GM23248 (cell line): ENCODE measurements around the gene ZNF277. TPM values are rescaled to one million over a fixed set of nuclear protein-coding genes. Genes with fewer than 3 reads are reported as not detected.

ENCODE experiments used
- DNase-seq: peaks from one replicate; pipeline ENCODE4 v3.0.0-alpha.2; 2015
- H2AFZ ChIP-seq: fragments of 200-600 bp; sonication (generic); 2 replicates; pipeline ENCODE4 v1.6.1; 2016; ENCODE audit warnings: antibody characterized with exemption
- H3F3A ChIP-seq: fragments of 200-600 bp; sonication (generic); 2 replicates; pipeline ENCODE4 v1.6.1; 2016; ENCODE audit warnings: mild to moderate bottlenecking, antibody characterized with exemption, mixed run types; ENCODE audit not compliant: insufficient read depth
- H3K27ac ChIP-seq: fragments of 200-600 bp; sonication (generic); 2 replicates; pipeline ENCODE4 v1.5.1; 2016; ENCODE audit warnings: mild to moderate bottlenecking
- H3K27me3 ChIP-seq: fragments of 200-600 bp; sonication (generic); replicated peaks from 2 replicates; pipeline ENCODE4 v1.6.1; 2016; ENCODE audit warnings: mild to moderate bottlenecking; ENCODE audit not compliant: insufficient read depth
- H3K36me3 ChIP-seq: fragments of 200-600 bp; sonication (generic); 2 replicates; pipeline ENCODE4 v1.6.1; 2016; ENCODE audit warnings: low read depth, mild to moderate bottlenecking
- H3K4me1 ChIP-seq: fragments of 200-600 bp; sonication (generic); 2 replicates; pipeline ENCODE4 v1.6.1; 2016; ENCODE audit warnings: mild to moderate bottlenecking; ENCODE audit not compliant: insufficient read depth
- H3K4me2 ChIP-seq: fragments of 200-600 bp; sonication (generic); one replicate; pipeline ENCODE4 v1.6.1; 2016; ENCODE audit warnings: mild to moderate bottlenecking; ENCODE audit not compliant: unreplicated experiment
- H3K4me3 ChIP-seq: fragments of 200-600 bp; sonication (generic); 2 replicates; pipeline ENCODE4 v1.5.1; 2016; ENCODE audit warnings: mild to moderate bottlenecking
- H3K79me2 ChIP-seq: fragments of 200-600 bp; sonication (generic); 2 replicates; pipeline ENCODE4 v1.6.1; 2016; ENCODE audit warnings: mild to moderate bottlenecking; ENCODE audit not compliant: insufficient read depth
- H3K9ac ChIP-seq: fragments of 200-600 bp; sonication (generic); 2 replicates; pipeline ENCODE4 v1.6.1; 2016; ENCODE audit warnings: mild to moderate bottlenecking
- H3K9me2 ChIP-seq: fragments of 200-600 bp; sonication (generic); 2 replicates; pipeline ENCODE4 v1.6.1; 2016; ENCODE audit warnings: mixed run types, mild to moderate bottlenecking, moderate library complexity; ENCODE audit not compliant: insufficient read depth
- H3K9me3 ChIP-seq: fragments of 200-600 bp; sonication (generic); one replicate; pipeline ENCODE4 v1.6.1; 2017; ENCODE audit warnings: low read depth
- H4K20me1 ChIP-seq: fragments of 200-600 bp; sonication (generic); 2 replicates; pipeline ENCODE4 v1.6.0; 2016; ENCODE audit not compliant: insufficient read depth
- EZH2 ChIP-seq: fragments of 200-600 bp; sonication (generic); IDR thresholded peaks from 2 replicates; pipeline ENCODE4 v1.6.1; 2018; ENCODE audit warnings: antibody characterized with exemption, mild to moderate bottlenecking; ENCODE audit not compliant: insufficient read depth, poor library complexity, severe bottlenecking
- EZH2phosphoT487 ChIP-seq: fragments of 200-600 bp; sonication (generic); IDR thresholded peaks from 2 replicates; pipeline ENCODE4 v1.6.1; 2018; ENCODE audit warnings: antibody characterized with exemption, moderate library complexity, mild to moderate bottlenecking, low read depth; ENCODE audit not compliant: insufficient read depth
- WGBS, 2 experiments: methylation state at CpG; one replicate each; pipeline ENCODE4 v1.1.6; 2015 to 2017; ENCODE audit warnings: low lambda C conversion rate in 2 of 2, low coverage in 1 of 2; ENCODE audit errors: missing lambda C conversion rate in 2 of 2; 5-methylcytosine and 5-hydroxymethylcytosine counted together
- in situ Hi-C: fragments of 300-500 bp; cut with MboI; formaldehyde crosslinking; loops from 2 replicates; pipeline ENCODE4 v1.15.0; 2020
- polyA plus RNA-seq: library from polyadenylated mRNA; unstranded; fragments of >200 nt; fragmentation: Nextera tagmentation; extraction: Ambion mirVana; gene quantifications from 2 replicates; pipeline ENCODE4 v1.2.1, GENCODE V29; 2016
- total RNA-seq: library from RNA; depleted of rRNA; stranded (reverse); fragments of >200 nt; shearing (Covaris generic); gene quantifications from 2 replicates; pipeline ENCODE4 v1.2.3, GENCODE V29; 2014

Gene ZNF277
- total and polyA plus RNA-seq, 2 experiments from 2014 or later: 10.0 to 25.1 TPM

GRCh38 chr7:112188257-112188656, 18.2 kb upstream of the ZNF277 start:
- H3K27me3 ChIP-seq: no peaks in the 10 kb centered on the region
- no peaks in the 10 kb centered on the region for H3K9me2 ChIP-seq
- DNase-seq: no peak
- no peaks in the 10 kb centered on the region for H3K79me2 ChIP-seq
- no peak overlapping the region for H3K27ac ChIP-seq
- H3K4me2 ChIP-seq: no peak overlapping the region
- no peaks in the 10 kb centered on the region for H4K20me1 ChIP-seq
- no peak overlapping the region for H3K9ac ChIP-seq
- no peak for TF ChIP-seq EZH2phosphoT487
- TF ChIP-seq EZH2: no peak
- no peak overlapping the region for H3K4me3 ChIP-seq
- no peak overlapping the region for H2AFZ ChIP-seq
- no peaks in the 10 kb centered on the region for H3K36me3 ChIP-seq
- H3F3A ChIP-seq: peaks cover 10% of the 10 kb centered on the region
- H3K9me3 ChIP-seq: no peaks in the 10 kb centered on the region
- H3K4me1 ChIP-seq: peaks cover 6% of the 10 kb centered on the region; the same call in 1 of the 2 replicates
- in situ Hi-C loops: no loop called here
- whole genome bisulfite sequencing, 2 experiments: 89 to 92% methylated on average over 3 of the region's 3 CpGs

- H3K9me3 ChIP-seq: no peaks in the 10 kb centered on the region
- WGBS, 2 experiments: 96 to 99% methylated on average over 5 of the region's 5 CpGs
- no peak overlapping the region for H3K9ac ChIP-seq
- H3K36me3 ChIP-seq: no peaks in the 10 kb centered on the region
- H3K27me3 ChIP-seq: no peaks in the 10 kb centered on the region
- DNase-seq: no peak
- H3K4me2 ChIP-seq: no peak overlapping the region
- H2AFZ ChIP-seq: no peak overlapping the region
- H3K79me2 ChIP-seq: no peaks in the 10 kb centered on the region
- in situ Hi-C loops: no loop called here
- no peaks in the 10 kb centered on the region for H3K9me2 ChIP-seq
- peaks cover 10% of the 10 kb centered on the region for H3F3A ChIP-seq
- H3K27ac ChIP-seq: no peak overlapping the region
- no peak overlapping the region for H3K4me3 ChIP-seq
- H3K4me1 ChIP-seq: peaks cover 6% of the 10 kb centered on the region; the same call in 1 of the 2 replicates
- H4K20me1 ChIP-seq: no peaks in the 10 kb centered on the region
- TF ChIP-seq EZH2phosphoT487 (no peak), EZH2 (no peak)
Measured at GRCh38 chr7:112189691-112190090, 16.8 kb upstream of the ZNF277 start.

DNA sequence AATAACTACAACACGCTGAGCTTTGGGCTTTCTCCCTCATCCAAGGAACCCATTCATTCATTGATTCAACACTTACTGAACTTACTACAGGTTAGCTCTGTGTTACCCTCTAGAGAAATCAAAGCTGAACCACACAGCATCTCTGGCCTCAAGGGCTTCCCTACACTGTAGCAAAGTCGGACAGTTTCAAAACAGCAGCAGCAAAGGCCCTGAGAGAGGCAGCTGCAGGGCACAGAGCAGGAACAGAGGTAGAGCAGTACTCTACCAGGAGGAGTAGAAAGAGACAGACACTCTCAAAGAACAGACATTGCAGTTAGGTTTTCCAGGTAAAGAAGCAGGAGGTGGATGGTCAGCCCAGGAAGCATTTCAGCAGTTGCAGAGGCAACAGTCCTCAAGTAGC, 16.4 kb upstream of the ZNF277 start:
- H3K4me3 ChIP-seq: no peak overlapping the region
- H3K4me1 ChIP-seq: peaks cover 6% of the 10 kb centered on the region; the same call in 1 of the 2 replicates
- H2AFZ ChIP-seq: no peak overlapping the region
- no peak for DNase-seq
- no peak overlapping the region for H3K27ac ChIP-seq
- TF ChIP-seq EZH2phosphoT487 (no peak), EZH2 (no peak)
- no peak overlapping the region for H3K4me2 ChIP-seq
- H4K20me1 ChIP-seq: no peaks in the 10 kb centered on the region
- peaks cover 10% of the 10 kb centered on the region for H3F3A ChIP-seq
- H3K9me3 ChIP-seq: no peaks in the 10 kb centered on the region
- H3K27me3 ChIP-seq: no peaks in the 10 kb centered on the region
- WGBS, 2 experiments: 87 to 98% methylated on average over 2 of the region's 2 CpGs
- H3K9me2 ChIP-seq: no peaks in the 10 kb centered on the region
- no peaks in the 10 kb centered on the region for H3K36me3 ChIP-seq
- in situ Hi-C loops: no loop called here
- H3K9ac ChIP-seq: no peak overlapping the region
- no peaks in the 10 kb centered on the region for H3K79me2 ChIP-seq

DNA sequence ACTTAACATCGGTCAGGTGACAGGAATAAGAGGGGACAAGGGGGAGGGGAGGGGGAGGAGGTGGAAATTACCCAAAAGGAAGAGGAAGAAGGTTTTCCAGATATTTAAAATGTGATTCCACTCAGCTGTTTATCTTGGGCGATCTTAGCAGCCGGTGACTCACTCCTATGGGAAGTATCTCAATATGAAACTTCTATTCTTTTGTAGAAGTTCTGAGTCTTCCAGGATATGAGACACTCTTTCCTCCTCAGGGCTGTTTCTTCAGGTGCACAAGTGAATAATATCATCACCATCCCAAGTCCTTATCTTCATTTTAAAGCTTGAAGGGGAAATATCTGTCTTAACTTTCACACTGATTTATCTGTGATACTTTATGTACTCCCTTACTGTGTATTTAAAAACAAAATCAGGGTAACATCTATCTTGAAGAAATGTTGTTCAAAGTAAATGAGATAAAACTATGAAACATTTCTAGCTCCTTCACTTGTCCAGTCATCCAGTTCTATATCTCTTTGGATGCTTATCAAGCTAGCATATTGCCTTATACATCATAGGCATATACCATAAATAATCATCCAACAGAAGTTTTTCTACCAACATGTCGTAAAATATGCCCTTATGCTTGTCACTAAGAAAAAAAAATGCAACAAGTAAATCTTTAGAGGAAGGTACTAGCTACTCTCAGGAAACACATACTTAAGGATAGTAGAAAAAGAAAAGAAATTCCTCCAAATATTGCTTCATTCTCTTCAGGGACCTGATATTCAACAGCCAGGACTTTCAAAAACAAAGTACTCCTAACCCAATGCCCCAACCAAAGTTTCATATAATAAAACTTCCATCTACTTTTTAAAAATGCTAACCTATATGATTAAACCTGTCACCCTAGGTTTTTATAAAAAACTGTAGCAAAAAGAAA, 14.0 kb upstream of the ZNF277 start:
- Histone ChIP-seq H3K27ac (0 out of 2 replicates have a peak overlapping the region, but pooled peaks have one; percentile 6), H3K4me1 (peaks cover 6% of the 10 kb centered on the region; the same call in 1 of the 2 replicates), H3K4me2 (peak overlapping the region; percentile 2), H3F3A (peaks cover 10% of the 10 kb centered on the region), H3K9ac (no peak overlapping the region), H3K36me3 (no peaks in the 10 kb centered on the region), H3K27me3 (no peaks in the 10 kb centered on the region), H3K4me3 (no peak overlapping the region), H3K9me2 (no peaks in the 10 kb centered on the region), H2AFZ (no peak overlapping the region), H4K20me1 (no peaks in the 10 kb centered on the region), H3K79me2 (no peaks in the 10 kb centered on the region), H3K9me3 (no peaks in the 10 kb centered on the region)
- 50% methylated on average over 4 of the region's 4 CpGs for WGBS, 2 experiments
- TF ChIP-seq EZH2phosphoT487 (no peak), EZH2 (no peak)
- in situ Hi-C loops: no loop called here
- DNase-seq: peak; percentile 86
